Upper lobe of left lung (tissue), 6 donors: Measurements from ENCODE around the gene NHS. TPM values are rescaled to one million over a fixed set of nuclear protein-coding genes. Genes with fewer than 3 reads are reported as not detected.

Experiments
- ATAC-seq, 2 donors: fragments of 200-7000 bp; cut with Tn5 transposase; one replicate each; pipeline ENCODE4 v1.9.1; 2022; ENCODE audit warnings: mild to moderate bottlenecking in 2 of 2, moderate library complexity in 2 of 2; ENCODE audit not compliant: low FRiP score in 2 of 2
- DNase-seq, 2 donors: peaks; one replicate each; pipeline ENCODE4 v3.0.0-alpha.2; 2019 to 2020
- H3K27ac ChIP-seq, 4 donors: fragments of 200-600 bp; sonication (generic); one replicate each; pipeline ENCODE4 v1.5.1; 2016 to 2019
- H3K27me3 ChIP-seq, 4 donors: fragments of 200-600 bp; sonication (generic); one replicate each; pipeline ENCODE4 v1.5.1; 2017 to 2019
- H3K36me3 ChIP-seq, 4 donors: fragments of 200-600 bp; sonication (generic); one replicate each; pipeline ENCODE4 v1.5.1; 2016 to 2019
- H3K4me1 ChIP-seq, 4 donors: fragments of 200-600 bp; sonication (generic); one replicate each; pipeline ENCODE4 v1.5.1; 2018 to 2019
- H3K4me3 ChIP-seq, 4 donors: fragments of 200-600 bp; sonication (generic); one replicate each; pipeline ENCODE4 v1.5.1; 2017 to 2019; ENCODE audit warnings: mild to moderate bottlenecking in 2 of 4, moderate library complexity in 1 of 4
- H3K9me3 ChIP-seq, 4 donors: fragments of 200-600 bp; sonication (generic); one replicate each; pipeline ENCODE4 v1.5.1; 2018 to 2019
- CTCF ChIP-seq, 6 experiments: fragments of 450-650 bp in 4 of 6; fragments of 200-600 bp in 2 of 6; sonication (generic) in 2 of 6; IDR thresholded peaks; one replicate each; pipeline ENCODE4 v1.5.1; 2016 to 2019; ENCODE audit warnings: antibody characterized with exemption in 6 of 6
- EP300 ChIP-seq, 4 donors: sonication (generic); formaldehyde crosslinking; IDR thresholded peaks; one replicate each; pipeline ENCODE4 v1.5.1; 2017; ENCODE audit warnings: antibody characterized with exemption in 4 of 4, control low read depth in 2 of 4
- POLR2A ChIP-seq, 4 donors: fragments of 450-650 bp; IDR thresholded peaks; one replicate each; pipeline ENCODE4 v1.5.1; 2016 to 2017; ENCODE audit warnings: antibody characterized with exemption in 4 of 4, mild to moderate bottlenecking in 2 of 4
- POLR2AphosphoS5 ChIP-seq, 2 donors: sonication (generic); formaldehyde crosslinking; IDR thresholded peaks; one replicate each; pipeline ENCODE4 v1.5.1; 2017; ENCODE audit warnings: antibody characterized with exemption in 2 of 2
- WGBS, 2 donors: methylation state at CpG; one replicate each; pipeline ENCODE4 v1.1.5; 2017 to 2018; 5-methylcytosine and 5-hydroxymethylcytosine counted together
- total RNA-seq, 6 donors: library from RNA; depleted of rRNA in 4 of 6; stranded (reverse); fragments of >200 nt in 4 of 6; gene quantifications; one replicate each; pipeline versions ENCODE4 v1.1.0 to v1.2.1, GENCODE V29; 2016 to 2021
- donor health status: DM: no; HTN: no; CAD: no; lungs with moderate emphysema.
- donor health status: DM: no; HTN: yes; CAD: no; lungs with severe emphysema.

The NHS gene
- total RNA-seq, 6 donors from 2014 or later: 0.46 to 6.3 (median 2.4) TPM

- H3K36me3 ChIP-seq: no peaks in the 10 kb centered on the region
- no peak for ATAC-seq
- WGBS, 2 donors: 36% methylated on average over 1 of the region's 1 CpG; no CpG with 5 or more reads in 1 of the 2 donors
- H3K4me3 ChIP-seq: no peak overlapping the region
- H3K9me3 ChIP-seq: no peaks in the 10 kb centered on the region
- no peak for DNase-seq
- TF ChIP-seq CTCF (IDR thresholded peaks at IDR 0.05): no peak
- no peak for TF ChIP-seq POLR2AphosphoS5 (IDR thresholded peaks at IDR 0.05)
- TF ChIP-seq EP300 (IDR thresholded peaks at IDR 0.05): no peak
- H3K27ac ChIP-seq: no peak overlapping the region
- H3K4me1 ChIP-seq: no peaks in the 10 kb centered on the region
- H3K27me3 ChIP-seq: no peaks in the 10 kb centered on the region
These were observed 392.7 kb downstream of the NHS start for GRCh38 chrX:17767734-17768133.

GRCh38 chrX:17768997-17769396 lies 394.0 kb downstream of the NHS start:
- Histone ChIP-seq H3K27ac (no peak overlapping the region), H3K4me3 (no peak overlapping the region), H3K36me3 (no peaks in the 10 kb centered on the region), H3K4me1 (no peaks in the 10 kb centered on the region), H3K27me3 (no peaks in the 10 kb centered on the region), H3K9me3 (no peaks in the 10 kb centered on the region)
- DNase-seq (no peak), ATAC-seq (no peak)
- no peak for TF ChIP-seq EP300 (IDR thresholded peaks at IDR 0.05)
- no peak for TF ChIP-seq CTCF (IDR thresholded peaks at IDR 0.05)
- no peak for TF ChIP-seq POLR2A (IDR thresholded peaks at IDR 0.05)
- no peak for TF ChIP-seq POLR2AphosphoS5 (IDR thresholded peaks at IDR 0.05)
- 77 to 92% methylated on average over 2 to 5 of the region's 5 CpGs for WGBS, 2 donors

GRCh38 chrX:17769701-17770269 lies 394.8 kb downstream of the NHS start:
- no peaks in the 10 kb centered on the region for H3K36me3 ChIP-seq
- TF ChIP-seq POLR2AphosphoS5 (IDR thresholded peaks at IDR 0.05) (no peak), CTCF (IDR thresholded peaks at IDR 0.05) (no peak), POLR2A (IDR thresholded peaks at IDR 0.05) (no peak), EP300 (IDR thresholded peaks at IDR 0.05) (no peak)
- no peak for DNase-seq
- H3K9me3 ChIP-seq: no peaks in the 10 kb centered on the region
- no peak overlapping the region for H3K27ac ChIP-seq
- no peak for ATAC-seq
- H3K4me1 ChIP-seq: no peaks in the 10 kb centered on the region
- no peak overlapping the region for H3K4me3 ChIP-seq
- no peaks in the 10 kb centered on the region for H3K27me3 ChIP-seq
- 48 to 70% methylated on average over 3 of the region's 3 CpGs for WGBS, 2 donors

GRCh38 chrX:17773221-17773876 lies 398.3 kb downstream of the NHS start:
- H3K36me3 ChIP-seq: no peaks in the 10 kb centered on the region
- TF ChIP-seq EP300 (IDR thresholded peaks at IDR 0.05) (no peak), CTCF (IDR thresholded peaks at IDR 0.05) (no peak), POLR2AphosphoS5 (IDR thresholded peaks at IDR 0.05) (no peak), POLR2A (IDR thresholded peaks at IDR 0.05) (no peak)
- DNase-seq: no peak
- H3K4me3 ChIP-seq: no peak overlapping the region
- no peak for ATAC-seq
- no peaks in the 10 kb centered on the region for H3K27me3 ChIP-seq
- WGBS, 2 donors: 70 to 77% methylated on average over 8 of the region's 8 CpGs
- no peak overlapping the region for H3K27ac ChIP-seq
- H3K9me3 ChIP-seq: no peaks in the 10 kb centered on the region
- H3K4me1 ChIP-seq: no peaks in the 10 kb centered on the region

GRCh38 chrX:17774053-17774452 lies 399.1 kb downstream of the NHS start:
- Histone ChIP-seq H3K9me3 (no peaks in the 10 kb centered on the region), H3K27ac (no peak overlapping the region), H3K4me1 (no peaks in the 10 kb centered on the region), H3K4me3 (no peak overlapping the region), H3K36me3 (no peaks in the 10 kb centered on the region), H3K27me3 (no peaks in the 10 kb centered on the region)
- TF ChIP-seq POLR2AphosphoS5 (IDR thresholded peaks at IDR 0.05) (no peak), CTCF (IDR thresholded peaks at IDR 0.05) (no peak), POLR2A (IDR thresholded peaks at IDR 0.05) (no peak), EP300 (IDR thresholded peaks at IDR 0.05) (no peak)
- WGBS, 2 donors: 76 to 100% methylated on average over 1 of the region's 1 CpG
- ATAC-seq (no peak), DNase-seq (no peak)
